Central memory CD4-positive, alpha-beta T cell (primary cell): Measurements from ENCODE around the gene IGFN1.

ENCODE experiments used
- DNase-seq: peaks from one replicate; pipeline ENCODE4 v3.0.0; 2022

IGFN1 gene

DNA sequence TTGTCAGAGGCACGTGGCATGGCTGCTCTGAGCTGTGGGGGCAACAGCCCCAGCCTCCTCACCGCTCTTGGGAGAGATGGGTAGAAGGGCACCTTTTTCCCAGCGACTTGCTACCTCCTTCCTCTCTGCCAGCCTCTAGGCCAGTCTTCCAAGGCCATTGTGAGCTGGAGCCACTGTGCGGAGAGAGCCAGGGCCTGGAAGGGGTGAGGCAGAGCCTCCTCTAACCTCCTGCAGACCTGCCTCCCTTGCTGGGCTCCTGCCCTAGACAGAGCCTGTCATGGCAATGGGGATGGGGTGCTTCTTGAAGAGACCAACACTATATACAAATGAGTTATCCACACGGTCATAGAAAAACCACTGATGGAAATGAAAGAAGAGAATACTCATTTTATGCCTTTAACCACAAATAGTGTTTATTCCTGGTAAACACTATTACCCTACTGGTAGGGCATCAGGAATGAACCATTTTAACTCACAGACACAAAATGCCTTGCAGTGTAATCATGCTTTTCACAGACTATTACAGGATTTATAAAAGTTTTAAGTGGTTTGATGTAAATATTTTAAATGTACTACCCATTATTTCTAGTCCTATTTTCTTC is 5.0 kb upstream of the IGFN1 start:
- DNase-seq: no peak

GRCh38 chr1:201186192-201186591 is 4.4 kb upstream of the IGFN1 start:
- no peak for DNase-seq

GRCh38 chr1:201189085-201189484 is 1.5 kb upstream of the IGFN1 start:
- DNase-seq: no peak

- DNase-seq: no peak
These were observed 619 bp upstream of the IGFN1 start for GRCh38 chr1:201190005-201190404.

DNA sequence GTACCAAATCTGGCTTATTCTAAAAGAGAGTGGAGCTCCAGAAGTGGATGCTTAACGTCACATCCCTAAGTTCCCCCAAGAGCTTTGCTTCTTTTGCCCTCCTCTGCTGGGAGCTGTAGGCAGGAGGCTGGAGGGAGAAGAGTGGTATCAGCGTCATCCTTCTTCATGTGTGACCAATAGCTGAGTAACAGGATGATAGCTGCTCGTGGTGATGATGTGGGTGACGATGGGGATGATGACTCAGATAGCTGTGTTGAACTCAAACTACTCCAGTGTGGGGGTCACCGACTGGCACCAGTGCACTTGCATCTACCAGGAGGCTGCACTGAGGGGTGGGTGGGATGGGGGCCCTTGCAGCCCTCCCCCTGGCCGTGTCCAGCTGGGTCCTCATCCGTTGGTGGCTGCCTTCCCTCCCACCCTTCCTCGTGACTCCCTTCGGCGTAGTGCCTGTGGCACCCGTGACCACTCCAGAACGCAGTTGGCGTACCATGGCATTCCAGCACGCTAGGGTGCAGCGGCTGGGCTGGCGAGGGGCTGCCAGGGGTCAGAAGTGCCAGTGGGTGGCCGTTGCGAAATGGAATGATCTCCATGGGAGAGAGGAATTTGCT is 1.1 kb downstream of the IGFN1 start:
- no peak for DNase-seq

- DNase-seq: no peak
These were observed 1.7 kb downstream of the IGFN1 start for GRCh38 chr1:201192261-201192788.

GRCh38 chr1:201194046-201194445 is 3.4 kb downstream of the IGFN1 start:
- no peak for DNase-seq

DNA sequence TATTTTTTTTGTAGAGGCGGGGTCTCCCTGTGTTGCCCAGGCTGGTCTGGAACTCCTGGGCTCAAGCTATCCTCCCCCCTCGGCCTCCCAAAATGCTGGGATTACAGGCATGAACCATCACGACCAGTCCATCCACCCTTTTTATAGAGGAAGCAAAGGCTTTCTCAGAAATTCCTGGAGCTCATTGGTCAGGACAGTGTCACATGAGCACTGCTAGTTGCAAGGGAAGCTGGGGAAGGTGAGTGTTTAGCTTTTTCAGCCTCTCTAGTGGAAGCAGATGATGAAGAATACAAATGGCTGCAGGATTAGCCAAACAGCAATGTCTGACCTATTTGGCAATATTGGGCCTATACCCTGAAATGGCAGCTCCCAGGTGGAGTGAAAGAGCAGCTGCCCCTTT is 8.0 kb downstream of the IGFN1 start:
- no peak for DNase-seq

- DNase-seq: no peak
These were observed 14.4 kb downstream of the IGFN1 start for GRCh38 chr1:201205036-201205435.

- DNase-seq: no peak
These were observed 15.6 kb downstream of the IGFN1 start for GRCh38 chr1:201206176-201206575.

DNA sequence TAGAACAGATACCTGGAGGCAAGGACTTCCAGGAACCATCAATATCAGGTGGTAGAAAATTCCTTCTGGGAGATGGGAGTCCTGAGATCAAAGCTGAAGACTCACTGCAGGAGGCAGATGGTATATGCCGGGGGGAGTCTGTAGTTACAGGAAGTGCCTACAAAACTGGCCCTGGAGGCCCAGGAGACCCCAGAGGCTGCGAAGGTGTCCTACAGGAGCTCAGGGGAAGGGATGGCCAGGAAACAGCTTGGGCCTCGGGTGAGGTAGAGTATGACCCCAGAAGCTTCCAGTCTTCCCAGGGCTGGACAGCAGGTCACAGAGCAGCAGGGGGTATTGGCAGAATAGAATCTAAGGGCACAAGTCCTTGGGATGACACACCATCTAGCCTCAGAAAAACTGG is 16.4 kb downstream of the IGFN1 start:
- no peak for DNase-seq

DNA sequence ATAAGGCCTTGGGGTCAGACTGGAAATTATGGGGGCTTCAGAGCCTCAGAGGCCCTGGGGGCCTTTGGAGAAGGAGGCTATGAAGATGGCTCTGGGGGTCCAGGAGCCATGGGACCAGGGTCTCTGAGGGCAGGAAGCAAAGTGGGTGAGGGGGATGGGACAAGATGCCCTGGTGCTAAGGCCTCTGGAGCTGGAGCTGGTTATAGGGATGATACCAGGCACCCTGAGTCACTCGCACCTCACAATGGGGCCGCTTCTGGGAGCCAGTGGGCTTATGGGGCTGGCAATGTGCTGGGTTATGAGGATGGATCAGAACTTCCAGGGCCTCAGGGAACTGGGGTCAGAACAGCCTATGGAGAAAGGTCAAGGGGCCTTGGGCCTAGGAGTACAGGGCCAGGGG is 17.6 kb downstream of the IGFN1 start:
- no peak for DNase-seq

DNA sequence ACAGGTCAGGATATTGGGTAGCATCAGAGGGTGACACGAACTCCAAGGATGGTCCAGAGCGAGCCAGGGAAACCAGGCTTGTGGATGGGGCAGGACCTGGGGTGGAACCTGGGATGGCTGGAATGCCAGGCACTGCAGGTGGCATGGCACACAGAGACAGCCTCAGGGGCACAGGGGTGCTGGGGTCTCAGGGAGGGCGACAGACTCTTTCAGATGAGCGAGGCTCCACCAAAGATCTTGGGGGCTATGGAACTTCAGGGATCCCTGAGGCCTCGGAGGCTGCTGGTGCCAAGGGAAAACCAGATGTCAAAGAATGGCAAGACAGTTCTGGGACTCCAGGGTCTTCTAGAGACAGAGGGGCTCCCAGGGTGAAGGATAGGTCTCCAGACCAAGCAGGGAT is 21.4 kb downstream of the IGFN1 start:
- no peak for DNase-seq

- no peak for DNase-seq
These were observed 21.9 kb downstream of the IGFN1 start for GRCh38 chr1:201212461-201213055.

DNA sequence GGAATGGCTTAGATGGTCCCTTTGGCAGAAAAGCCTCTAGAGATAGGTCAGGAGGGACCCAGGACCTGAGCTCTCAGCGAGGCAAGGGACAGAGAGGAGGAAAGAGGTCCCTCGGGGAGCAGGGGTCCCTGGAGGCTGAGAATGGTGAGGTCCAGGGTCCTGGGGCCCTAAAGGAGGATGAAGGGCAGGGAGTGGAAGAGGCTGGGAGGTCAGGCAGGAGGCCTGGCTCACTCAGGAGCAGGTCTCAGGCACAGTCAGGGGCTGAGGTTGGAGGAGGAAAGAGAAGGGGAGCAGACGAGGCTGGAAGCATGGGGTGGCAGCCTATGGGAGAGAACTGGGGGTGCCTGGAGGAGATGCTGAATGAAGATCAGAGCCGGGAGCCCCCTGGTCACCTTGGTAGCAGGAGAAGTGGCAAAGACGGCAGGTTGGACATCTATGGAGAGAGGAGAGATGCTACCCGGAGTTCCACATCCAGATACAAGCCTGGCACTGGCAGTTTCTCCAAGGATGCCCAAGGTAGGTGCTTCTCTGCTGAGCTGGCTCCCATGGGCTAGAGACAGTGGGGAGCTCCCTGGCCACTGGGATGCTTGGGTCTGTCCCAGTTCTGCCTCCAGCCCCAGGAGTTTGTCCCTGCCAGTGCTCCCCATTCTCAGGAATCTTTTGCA is 22.6 kb downstream of the IGFN1 start:
- no peak for DNase-seq

DNA sequence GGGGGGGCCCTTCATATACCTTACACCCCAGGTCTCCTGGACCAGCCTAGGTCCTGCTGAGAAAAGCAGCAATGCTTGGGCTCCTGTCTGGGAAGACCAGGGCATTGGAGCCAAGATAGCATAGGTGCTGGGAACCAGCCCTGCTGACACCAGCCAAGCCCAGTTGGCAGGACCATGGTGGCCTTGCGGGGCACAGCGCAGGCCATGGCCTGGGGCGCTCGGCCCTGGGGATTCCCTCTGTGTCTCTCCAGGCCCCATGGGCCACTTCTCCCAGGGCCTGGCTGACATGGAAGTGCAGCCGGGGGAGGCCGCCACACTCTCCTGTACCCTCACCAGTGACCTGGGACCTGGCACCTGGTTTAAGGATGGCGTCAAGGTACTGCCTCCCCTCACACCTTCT is 23.3 kb downstream of the IGFN1 start:
- DNase-seq: no peak

DNA sequence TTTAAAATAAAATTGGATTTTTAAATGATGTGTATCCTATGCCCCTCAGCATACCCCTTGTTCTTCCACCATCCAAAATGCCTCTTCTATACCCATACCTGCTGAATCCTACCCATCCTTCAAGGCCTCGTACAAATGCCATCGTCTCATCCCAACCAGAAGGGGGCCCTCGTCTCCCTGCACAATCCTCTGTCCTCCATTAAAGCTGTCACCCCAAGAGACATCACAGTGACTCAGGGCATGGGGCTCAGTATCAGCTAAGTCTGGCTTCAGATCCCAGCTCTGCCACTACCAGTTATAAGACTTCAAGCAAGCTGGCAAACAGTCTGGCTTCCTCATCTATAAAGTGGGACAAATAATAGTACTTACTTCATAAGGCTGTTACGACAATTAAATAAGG is 23.8 kb downstream of the IGFN1 start:
- DNase-seq: no peak

GRCh38 chr1:201214886-201215285 is 24.3 kb downstream of the IGFN1 start:
- DNase-seq: no peak

- DNase-seq: no peak
These were observed 25.1 kb downstream of the IGFN1 start for GRCh38 chr1:201215531-201216357.

DNA sequence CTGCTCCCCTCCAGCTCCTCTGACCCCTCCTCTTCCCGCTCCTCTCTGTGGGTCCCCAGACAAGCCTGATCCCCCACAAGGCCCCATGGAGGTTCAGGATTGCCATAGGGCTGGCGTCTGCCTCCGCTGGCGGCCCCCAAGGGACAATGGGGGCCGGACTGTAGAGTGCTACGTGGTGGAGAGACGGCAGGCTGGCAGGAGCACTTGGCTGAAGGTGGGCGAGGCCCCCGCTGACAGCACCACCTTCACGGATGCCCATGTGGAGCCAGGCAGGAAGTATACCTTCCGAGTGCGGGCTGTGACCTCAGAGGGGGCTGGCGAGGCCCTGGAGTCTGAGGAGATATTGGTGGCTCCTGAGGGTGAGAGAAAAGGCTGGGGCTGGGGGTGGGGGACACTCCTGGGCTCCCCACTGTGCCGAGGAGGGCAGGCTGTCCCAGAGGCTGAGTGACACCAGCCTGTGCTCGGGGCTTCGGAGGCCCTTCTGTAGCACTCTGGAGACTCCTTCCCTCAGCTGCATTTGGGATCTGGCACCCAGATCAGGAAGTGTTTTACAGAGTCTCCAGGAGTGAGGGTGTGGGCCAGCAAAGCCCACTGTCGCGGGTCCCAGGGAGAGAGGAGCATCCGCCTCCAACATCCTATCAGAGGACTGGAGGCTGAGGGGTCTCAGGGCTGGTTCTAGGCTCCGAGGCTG is 25.9 kb downstream of the IGFN1 start:
- no peak for DNase-seq

DNA sequence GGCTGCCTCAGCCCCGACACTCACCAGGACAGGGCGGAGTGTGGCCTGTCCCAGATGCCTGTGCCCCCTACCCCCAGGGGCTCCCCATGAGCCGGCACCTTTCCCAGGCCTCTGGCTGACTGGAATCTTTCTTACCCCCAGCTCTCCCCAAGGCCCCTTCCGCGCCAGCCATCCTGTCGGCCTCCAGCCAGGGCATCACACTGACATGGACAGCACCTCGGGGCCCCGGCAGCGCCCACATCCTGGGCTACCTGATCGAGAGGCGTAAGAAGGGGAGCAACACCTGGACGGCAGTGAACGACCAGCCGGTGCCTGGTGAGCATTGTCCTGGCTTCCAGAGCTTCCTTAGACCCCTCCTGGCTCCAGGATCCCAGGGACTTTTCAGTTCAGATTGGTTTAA is 26.5 kb downstream of the IGFN1 start:
- DNase-seq: no peak

GRCh38 chr1:201217851-201218250 is 27.2 kb downstream of the IGFN1 start:
- no peak for DNase-seq
